C4-2B (cell line): ENCODE results near the gene MAD2L2.

Experiments
- H3K27ac ChIP-seq: fragments of 450-650 bp; 2 replicates; pipeline ENCODE4 v1.5.1; 2017
- CTCF ChIP-seq: fragments of 450-650 bp; conservative IDR thresholded peaks from 2 replicates; pipeline ENCODE4 v1.5.1; 2017; ENCODE audit warnings: mild to moderate bottlenecking
- ZFX ChIP-seq: fragments of 450-650 bp; IDR thresholded peaks from 2 replicates; pipeline ENCODE4 v1.6.1; 2017

The MAD2L2 gene

GRCh38 chr1:11697188-11697892 lies 16.4 kb upstream of the MAD2L2 start:
- H3K27ac ChIP-seq = no peak overlapping the region

GRCh38 chr1:11695861-11696260 lies 14.9 kb upstream of the MAD2L2 start:
- no peak overlapping the region for H3K27ac ChIP-seq
- TF ChIP-seq ZFX (no peak), CTCF (no peak)

More at GRCh38 chr1:11697188-11697892, 16.4 kb upstream of the MAD2L2 start:
- TF ChIP-seq ZFX = no peak
- TF ChIP-seq CTCF = no peak

GRCh38 chr1:11693917-11694316 lies 13.0 kb upstream of the MAD2L2 start:
- TF ChIP-seq ZFX (no peak), CTCF (no peak)
- no peak overlapping the region for H3K27ac ChIP-seq

- H3K27ac ChIP-seq = no peak overlapping the region
- TF ChIP-seq ZFX = no peak
- no peak for TF ChIP-seq CTCF
Measured at GRCh38 chr1:11693024-11693590, 12.2 kb upstream of the MAD2L2 start.

- TF ChIP-seq ZFX (no peak), CTCF (no peak)
- no peak overlapping the region for H3K27ac ChIP-seq
Measured at GRCh38 chr1:11691928-11692711, 11.2 kb upstream of the MAD2L2 start.

GRCh38 chr1:11691302-11691914 lies 10.5 kb upstream of the MAD2L2 start, which contains the start of gene DRAXIN:
Gene DRAXIN (plus strand): TSS chr1:11691710. CDS start chr1:11706259, 14,549 bp downstream.
- H3K27ac ChIP-seq = no peak within 1 kb of the TSS
- TF ChIP-seq CTCF (no peak), ZFX (no peak)
